ENCODE results near the gene STARD6.
"Not testable (repeated sequence)": the region's sequence is repeated elsewhere in the genome, so short reads cannot be mapped to it uniquely, and the experiment has no call there.

STARD6 gene, protein sequence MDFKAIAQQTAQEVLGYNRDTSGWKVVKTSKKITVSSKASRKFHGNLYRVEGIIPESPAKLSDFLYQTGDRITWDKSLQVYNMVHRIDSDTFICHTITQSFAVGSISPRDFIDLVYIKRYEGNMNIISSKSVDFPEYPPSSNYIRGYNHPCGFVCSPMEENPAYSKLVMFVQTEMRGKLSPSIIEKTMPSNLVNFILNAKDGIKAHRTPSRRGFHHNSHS

DNA sequence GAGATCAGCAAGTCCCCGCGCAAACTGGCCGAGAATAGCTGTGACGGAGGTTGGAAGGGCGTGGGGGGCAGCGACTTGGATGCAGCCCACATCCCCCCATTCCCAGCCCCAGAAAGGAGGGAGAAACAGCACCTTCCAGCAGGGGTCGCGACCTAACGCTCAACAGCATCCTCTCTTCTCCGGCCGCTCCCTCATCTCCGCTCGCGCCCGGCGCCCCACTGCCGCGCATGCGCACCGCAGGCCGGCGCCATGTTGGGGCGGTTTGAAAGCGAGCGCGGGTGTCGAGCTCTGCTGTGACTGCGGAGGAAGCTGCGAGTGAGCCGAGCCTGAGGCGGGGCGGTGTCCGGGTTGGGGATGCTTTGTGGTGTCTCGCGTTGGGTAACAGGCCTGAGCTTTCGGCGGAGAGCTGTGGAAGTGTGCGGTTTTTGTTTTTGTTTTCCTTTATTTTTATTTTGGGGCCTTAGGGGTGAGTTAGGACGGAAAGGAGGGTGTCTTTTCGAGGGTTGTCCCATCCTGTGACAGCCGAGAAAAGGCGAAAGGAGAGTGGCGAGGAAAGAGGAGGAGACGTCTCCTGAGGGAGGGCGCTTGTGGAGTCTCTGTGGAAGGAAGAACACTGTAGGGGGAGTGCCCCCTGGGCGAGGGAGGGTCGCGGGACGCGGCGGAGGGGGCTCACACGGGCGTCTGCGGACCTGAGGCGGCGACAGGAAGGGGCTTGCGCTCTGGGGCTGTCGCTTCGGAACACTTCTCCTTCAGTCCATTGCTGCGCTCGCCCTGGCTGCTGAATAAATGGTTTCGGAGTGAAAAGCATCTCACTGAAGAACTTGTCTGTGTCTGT lies at the start of gene STARD6, which contains the start of gene C18orf54:
STARD6 (minus strand) TSS at position 199 of the 835 bp plus-strand sequence. CDS start 3,285 bp downstream, outside the sequence.
C18orf54 (plus strand) TSS at position 247 of the 835 bp plus-strand sequence. CDS start 2,667 bp downstream, outside the sequence.
- intact Hi-C loops (cut with DNase I): loop anchor here (10.0 kb wide), 1 partner anchor 133 kb away; the partner anchor contains the start of gene MBD2
- peak; percentile 74 to 95 (median 89) for DNase-seq

DNA sequence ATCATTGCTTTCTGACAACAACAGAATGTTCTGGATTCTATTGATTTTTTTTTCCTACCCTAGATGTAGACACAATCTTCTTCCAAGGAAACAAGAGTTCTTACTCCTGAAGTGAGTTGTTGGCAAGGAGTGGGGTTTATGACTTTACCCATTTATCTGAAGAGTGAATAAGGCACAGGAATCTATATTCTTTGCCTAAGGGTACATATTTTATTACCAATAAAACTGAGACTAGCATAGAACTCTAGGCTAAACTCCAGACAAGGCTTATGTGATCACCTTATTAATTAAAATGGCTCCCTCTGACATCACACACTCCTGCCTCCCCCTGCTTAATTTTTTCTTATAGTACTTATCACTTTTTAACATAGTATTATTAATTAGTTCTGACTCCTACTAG lies 47.6 kb upstream of the STARD6 start:
- DNase-seq: no peak
- intact Hi-C loops (cut with DNase I): no loop called here

DNA sequence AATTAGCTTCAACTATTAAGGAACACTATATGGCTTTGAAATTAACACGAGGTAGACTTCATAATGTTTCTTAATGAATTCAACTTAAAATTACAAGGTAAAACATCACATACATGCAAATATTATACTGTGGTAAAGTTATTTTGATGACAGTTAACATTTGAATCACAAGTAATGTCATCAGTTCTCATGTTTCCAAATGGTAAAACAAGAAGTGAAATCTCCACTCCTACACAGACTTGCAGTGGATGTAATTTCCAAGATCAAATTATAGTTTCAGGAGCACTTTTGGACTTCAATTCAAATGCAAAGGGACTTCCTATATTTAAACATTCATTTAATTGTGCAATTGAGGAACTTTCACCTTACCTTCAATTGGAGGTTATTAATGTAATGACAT lies 39.1 kb upstream of the STARD6 start:
- no peak for DNase-seq
- intact Hi-C loops (cut with DNase I): no loop called here

DNA sequence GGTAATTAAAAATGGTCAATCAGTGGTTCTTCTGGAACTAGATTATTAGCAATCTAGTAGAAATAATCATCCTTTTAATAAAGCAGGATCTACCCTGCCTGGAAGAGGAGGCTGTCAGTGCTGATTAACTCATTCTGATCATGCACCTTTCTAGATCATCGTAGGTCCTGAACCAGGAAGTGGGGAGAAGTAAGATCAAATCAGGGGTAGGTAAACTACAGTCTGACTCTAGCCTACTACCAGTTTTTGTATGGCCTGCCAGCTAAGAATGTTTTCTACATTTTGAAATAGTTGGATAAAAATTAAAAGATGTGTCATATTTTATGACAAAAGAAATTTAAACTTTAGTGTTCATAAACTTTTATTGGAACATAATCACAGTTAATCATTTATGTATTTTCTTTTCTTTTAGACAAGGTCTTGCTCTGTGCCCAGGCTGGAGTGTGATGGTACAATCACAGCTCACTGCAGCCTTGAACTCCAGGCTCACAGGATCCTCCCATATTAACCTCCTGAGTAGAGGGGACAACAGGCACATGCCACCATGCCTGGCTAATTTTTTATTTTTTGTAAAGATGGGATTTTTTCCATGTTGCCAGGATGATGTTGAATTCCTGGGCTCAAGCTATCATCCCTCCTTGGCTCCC lies 36.1 kb upstream of the STARD6 start:
- DNase-seq: no peak

DNA sequence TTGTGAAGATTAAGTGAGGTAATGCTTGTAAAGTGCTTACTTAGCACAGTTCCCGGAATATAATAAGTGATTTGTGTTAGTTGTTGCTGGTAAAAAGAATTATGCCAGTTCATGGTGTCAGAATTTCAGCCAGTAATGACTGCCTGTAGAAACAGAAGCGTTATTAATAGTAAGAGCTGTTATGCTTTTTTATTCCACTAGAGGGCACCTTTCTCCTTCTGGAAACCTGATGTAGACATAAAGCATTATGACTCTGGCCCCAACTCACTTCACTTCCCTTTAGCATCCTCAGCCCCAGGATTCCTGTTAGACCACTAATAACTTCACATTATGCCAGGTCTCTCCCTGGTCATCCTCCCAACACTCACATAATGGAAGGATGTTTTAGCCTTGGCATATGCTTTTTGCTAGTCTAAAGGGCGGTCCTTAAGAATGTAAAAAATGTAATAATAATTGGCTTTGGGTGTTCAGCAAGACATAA lies 34.9 kb upstream of the STARD6 start:
- peak in 5 of 42 donors; percentile 3 to 44 (median 9) for DNase-seq
- intact Hi-C loops (cut with DNase I): no loop called here

More for the DNA sequence above, 36.1 kb upstream of the STARD6 start:
- intact Hi-C loops (cut with DNase I): no loop called here

DNA sequence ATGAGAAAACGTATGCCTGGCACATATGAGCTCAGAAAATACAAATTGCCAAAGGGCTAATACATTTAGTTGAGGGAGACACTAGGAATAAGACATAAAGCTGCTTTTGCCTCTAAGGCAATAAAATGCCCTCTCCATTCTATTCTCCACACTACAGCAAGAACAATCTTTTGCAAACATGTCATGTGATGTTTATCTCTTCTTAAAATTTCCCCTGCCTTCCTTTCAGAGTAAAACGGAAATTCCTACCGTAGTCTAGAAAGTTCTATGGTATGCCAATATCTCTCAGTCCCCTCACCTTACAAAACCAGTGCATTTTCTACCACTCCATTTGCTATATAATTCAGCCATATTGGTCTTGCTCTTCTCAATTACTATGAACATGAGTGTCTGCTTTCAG lies 33.2 kb upstream of the STARD6 start:
- intact Hi-C loops (cut with DNase I): no loop called here
- no peak for DNase-seq

DNA sequence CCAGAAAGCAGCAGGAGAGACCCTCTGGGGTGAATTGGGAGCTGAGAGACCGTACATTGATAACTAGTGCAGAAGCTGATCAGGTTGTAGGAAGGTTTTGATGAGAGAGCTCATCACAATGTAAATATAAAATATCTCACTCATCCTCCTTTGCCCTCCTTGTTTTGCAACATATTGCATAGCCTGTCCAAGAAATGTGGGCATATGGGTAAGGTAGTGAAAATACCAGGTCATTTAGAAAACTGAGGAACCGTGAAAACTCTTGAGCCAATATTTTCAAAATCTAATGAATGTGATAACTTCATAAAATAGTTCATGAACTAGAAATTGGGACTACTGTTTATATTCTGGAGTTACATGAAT lies 31.5 kb upstream of the STARD6 start:
- intact Hi-C loops (cut with DNase I): no loop called here
- no peak for DNase-seq

DNA sequence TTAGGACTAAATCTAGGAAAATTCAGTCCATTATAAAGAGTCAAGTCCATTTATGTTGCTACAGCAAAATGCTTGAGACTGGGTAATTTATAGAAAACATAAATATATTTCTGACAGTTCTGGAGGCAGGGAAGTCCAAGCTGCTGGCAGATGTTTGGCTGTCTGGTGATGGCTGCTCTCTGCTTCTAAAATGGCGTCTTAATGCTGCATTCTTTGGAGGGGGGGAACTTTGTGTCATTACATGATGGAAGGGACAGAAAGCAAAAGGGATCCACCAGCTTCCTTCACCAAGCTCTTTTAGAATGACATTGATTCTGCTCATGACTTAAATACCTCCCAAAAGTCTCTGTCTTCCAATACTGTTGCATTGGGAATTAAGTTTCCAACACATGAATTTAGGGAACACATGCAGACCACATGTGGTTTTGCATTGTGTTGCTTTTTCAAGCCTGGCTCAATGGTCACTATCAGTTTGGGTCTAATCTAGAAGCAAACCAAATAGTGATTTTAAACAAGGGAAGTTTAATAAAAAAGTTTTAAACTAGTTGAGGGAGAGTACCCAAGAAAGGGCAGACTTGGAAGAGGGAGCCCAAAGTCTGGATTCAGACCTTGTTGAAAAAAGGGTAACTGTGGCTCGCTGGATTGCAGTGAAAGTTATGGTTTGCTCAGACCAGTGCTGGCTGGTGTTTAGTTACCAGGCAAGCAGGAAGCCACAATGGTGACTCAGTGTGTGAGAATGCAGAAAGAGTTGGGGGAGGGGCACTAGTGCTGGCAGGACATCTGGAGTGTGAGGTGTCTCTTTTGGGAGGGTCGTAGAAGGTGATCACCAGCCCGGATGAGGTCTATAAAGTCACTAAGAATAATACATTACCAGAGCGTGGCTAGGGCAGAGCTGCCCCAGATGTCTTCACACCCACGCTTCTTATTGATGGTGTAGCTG lies 30.8 kb upstream of the STARD6 start:
- DNase-seq: no peak
- intact Hi-C loops (cut with DNase I): no loop called here

DNA sequence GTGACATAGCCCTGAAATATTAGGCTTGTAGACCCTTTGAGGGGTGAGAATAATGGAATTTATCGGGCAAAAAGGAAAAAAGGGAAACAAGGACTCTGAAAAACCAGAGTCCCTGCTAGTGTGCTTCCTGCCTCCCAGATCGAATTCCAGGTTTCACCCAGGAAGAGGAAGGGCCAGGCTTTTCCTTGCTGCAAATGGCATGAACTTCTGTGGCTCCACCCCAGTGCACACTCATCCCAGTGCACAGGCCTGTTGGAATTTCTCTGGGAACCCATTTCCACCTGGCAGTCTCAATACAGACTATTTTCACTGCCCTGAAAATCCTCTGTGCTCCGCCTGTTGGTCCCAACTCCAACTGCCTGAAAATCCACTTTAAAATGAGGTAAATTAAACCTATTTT lies 30.0 kb upstream of the STARD6 start:
- no peak for DNase-seq
- intact Hi-C loops (cut with DNase I): no loop called here

DNA sequence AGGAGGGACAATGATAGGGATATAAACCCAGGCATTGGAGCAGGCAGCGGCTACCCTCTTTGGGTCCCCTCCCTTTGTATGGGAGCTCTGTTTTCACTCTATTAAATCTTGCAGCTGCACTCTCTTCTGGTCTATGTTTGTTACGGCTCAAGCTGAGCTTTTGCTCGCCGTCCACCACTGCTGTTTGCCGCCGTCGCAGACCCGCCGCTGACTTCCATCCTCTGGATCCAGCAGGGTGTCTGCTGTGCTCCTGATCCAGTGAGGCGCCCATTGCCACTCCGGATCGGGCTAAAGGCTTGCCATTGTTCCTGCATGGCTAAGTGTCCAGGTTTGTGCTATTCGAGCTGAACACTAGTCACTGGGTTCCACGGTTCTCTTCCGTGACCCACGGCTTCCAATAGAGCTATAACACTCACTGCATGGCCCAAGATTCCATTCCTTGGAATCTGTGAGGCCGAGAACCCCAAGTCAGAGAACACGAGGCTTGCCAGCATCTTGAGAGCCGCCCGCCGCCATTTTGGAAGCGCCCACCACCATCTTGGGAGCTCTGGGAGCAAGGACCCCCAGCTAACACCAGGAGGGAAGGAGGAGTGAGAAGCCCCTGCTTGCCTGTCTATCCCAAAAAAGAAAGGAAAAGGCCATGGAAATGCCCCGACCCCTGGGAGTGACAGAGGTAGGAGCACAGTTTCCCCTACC lies 29.3 kb upstream of the STARD6 start:
- intact Hi-C loops (cut with DNase I): not testable (repeated sequence)

DNA sequence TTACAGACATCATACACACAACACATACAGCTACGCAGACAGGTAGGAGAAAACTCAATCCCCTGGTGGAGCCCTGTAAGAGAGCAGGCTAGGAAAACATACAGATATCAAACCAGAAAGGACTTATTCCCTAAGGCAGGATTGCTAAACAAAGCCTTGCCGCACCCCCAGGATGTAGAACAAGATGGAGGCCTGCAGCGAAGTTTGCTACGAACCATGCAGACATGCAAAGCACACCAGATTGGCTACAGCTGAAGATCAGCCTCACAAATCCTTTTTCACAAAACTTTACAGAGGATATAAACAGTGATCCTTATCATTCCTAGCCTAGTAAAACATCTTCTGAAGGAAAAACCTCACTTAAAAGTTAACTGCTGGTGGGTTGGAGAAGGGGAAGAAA lies 28.4 kb upstream of the STARD6 start:
- no peak for DNase-seq
- intact Hi-C loops (cut with DNase I): no loop called here

More for the DNA sequence above, 29.3 kb upstream of the STARD6 start:
- DNase-seq: not testable (repeated sequence)

DNA sequence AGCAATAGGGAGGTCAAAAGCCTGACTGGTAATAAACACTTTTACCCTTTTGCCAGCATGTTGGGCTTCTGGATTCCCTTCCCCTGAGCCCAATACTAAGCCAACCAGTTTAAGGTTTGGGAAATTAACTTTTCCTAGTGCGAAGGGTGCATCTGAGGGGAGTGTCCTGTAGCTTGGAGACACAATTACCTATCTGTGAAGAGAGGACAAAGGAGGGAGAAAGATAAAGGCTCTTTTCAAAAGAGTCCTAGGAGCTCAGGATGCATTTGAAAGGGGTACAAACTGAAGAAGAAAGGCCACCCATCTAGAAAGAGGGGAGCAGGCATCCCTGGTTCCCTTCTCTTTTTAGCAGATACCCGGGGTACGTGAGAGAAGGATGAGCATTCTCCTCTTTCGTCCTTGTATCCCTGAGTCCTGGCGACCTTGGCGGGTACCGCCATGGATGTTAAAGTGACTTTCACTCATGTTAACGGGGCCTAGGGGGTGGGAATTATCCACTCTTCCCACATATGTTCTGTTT lies 25.1 kb upstream of the STARD6 start:
- intact Hi-C loops (cut with DNase I): no loop called here
- no peak for DNase-seq

DNA sequence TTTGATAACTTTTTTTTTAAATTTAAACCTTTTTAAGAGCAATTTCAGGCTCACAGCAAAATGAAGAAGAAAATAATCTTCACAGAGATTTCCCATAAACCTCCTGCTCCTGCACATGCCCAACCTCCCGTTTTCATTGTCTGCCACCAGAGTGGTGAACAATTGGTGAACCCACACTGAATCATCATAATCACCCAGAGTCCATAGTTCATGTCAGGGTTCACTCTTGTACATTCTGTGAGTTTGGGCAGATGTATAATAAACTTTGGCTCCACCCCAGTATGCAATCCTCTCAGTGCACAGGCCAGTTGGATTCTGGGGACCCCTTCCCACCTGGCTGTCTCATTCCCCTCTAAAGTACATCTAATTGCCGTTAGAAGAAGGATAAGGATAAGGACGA lies 24.4 kb upstream of the STARD6 start:
- DNase-seq: no peak
- intact Hi-C loops (cut with DNase I): no loop called here

DNA sequence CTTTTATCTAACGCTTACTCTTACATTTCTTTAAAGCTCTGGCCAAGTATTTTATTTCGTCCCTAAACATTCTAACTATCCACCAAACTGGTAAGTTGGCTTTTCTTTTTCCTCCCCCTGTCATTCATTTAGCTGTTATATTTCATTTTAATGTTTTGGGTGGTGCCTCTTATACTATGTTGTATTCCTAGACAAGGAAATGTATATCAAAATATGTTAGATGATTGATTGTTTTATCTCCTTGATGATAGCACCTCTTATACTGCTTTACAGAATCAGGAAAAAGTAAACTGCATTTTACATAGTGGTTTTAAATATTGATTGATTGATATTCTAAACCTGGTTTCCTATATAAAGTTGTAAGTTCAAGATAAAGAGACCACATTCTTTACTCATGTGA lies 24.0 kb upstream of the STARD6 start:
- no peak for DNase-seq
- intact Hi-C loops (cut with DNase I): no loop called here

DNA sequence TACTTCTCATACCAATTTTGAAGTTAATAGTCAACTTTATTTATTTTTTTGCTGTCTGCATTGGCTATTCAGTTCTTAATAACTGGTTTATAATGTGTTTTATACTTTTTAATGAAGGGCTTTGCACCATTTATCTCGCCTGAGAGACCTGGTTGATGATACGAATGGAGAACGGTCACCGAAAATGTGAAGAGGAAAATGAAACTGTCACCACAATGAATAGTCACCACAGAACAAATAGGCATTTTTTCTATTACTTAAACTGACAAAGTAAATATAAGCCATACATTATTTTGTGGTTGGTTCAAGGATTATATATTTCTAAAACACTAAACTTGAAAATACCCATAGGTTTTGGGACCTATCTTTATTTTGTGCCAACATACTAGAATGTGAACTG lies 20.4 kb upstream of the STARD6 start:
- no peak for DNase-seq
- intact Hi-C loops (cut with DNase I): no loop called here

DNA sequence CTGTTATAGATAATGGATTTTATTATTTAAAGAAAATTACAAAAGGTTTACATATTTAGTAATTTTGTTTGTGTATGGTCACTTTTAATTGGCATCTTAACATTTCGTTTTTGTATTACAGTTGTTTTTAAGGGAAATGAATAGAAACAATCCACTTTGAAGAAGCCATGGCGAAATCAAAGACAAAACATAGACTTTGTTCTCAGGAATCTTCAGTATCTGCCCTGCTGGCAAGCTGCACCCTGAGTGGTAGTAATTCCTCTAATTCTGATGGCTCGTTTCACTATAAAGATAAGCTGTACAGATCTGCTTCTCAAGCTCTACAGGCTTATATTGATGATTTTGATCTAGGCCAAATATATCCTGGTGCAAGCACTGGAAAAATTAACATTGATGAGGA lies 2.7 kb upstream of the STARD6 start:
- intact Hi-C loops (cut with DNase I): no loop called here

DNA sequence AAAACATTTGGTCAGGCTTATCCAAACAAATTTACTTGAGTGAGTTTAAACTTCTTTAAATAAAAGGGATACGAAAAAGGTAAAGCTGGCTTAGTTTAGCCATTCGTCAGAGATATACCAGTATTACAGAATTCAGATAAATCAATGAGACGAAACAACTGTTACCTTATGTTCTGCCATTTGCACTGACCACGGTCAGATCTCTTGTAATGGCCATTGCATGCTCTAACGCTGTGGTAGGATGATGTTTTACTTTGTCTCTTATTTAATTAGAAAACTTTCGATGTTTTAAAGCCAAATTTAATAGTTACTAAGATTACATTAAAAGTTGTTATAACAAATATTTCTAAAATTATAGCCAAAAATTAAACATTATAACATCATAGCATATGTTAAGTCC lies 1.6 kb upstream of the STARD6 start:
- intact Hi-C loops (cut with DNase I): loop anchor here (10.0 kb wide), 1 partner anchor 134 kb away; the partner anchor contains the start of gene MBD2
- no peak for DNase-seq

More for the DNA sequence above, 2.7 kb upstream of the STARD6 start:
- DNase-seq: no peak
